Thymus (tissue), 11 donors: Measurements from ENCODE around the gene GMPR. TPM values are rescaled to one million over a fixed set of nuclear protein-coding genes. Genes with fewer than 3 reads are reported as not detected.
"Not testable (repeated sequence)": the region's sequence is repeated elsewhere in the genome, so short reads cannot be mapped to it uniquely, and the experiment has no call there.

Experiments
- DNase-seq, 9 donors: peaks; one replicate each; pipeline ENCODE4 v3.0.0-alpha.2; 2013; ENCODE audit warnings: low spot score in 9 of 9, low read depth in 6 of 9, missing footprints in 1 of 9
- H3K27ac ChIP-seq, 2 donors: one replicate each; pipeline ENCODE4 v1.5.1; 2013; ENCODE audit warnings: control low read depth in 1 of 2, low read depth in 1 of 2, low read length in 1 of 2, mild to moderate bottlenecking in 1 of 2, moderate library complexity in 1 of 2
- H3K27me3 ChIP-seq, 2 donors: one replicate each; pipeline ENCODE4 v1.5.1; 2013; ENCODE audit warnings: low read length in 1 of 2; ENCODE audit not compliant: control insufficient read depth in 2 of 2, insufficient read depth in 1 of 2
- H3K36me3 ChIP-seq, 2 donors: one replicate each; pipeline ENCODE4 v1.5.1; 2013; ENCODE audit warnings: low read length in 1 of 2, mild to moderate bottlenecking in 1 of 2, moderate library complexity in 1 of 2; ENCODE audit not compliant: control insufficient read depth in 2 of 2, insufficient read depth in 2 of 2
- H3K4me1 ChIP-seq, 2 donors: one replicate each; pipeline ENCODE4 v1.5.1; 2013; ENCODE audit warnings: low read length in 2 of 2; ENCODE audit not compliant: control insufficient read depth in 2 of 2, insufficient read depth in 2 of 2
- H3K4me3 ChIP-seq, 2 donors: one replicate each; pipeline ENCODE4 v1.5.1; 2013; ENCODE audit warnings: low read length in 2 of 2, control low read depth in 1 of 2, mild to moderate bottlenecking in 1 of 2
- H3K9me3 ChIP-seq, 2 donors: one replicate each; pipeline ENCODE4 v1.5.1; 2013; ENCODE audit warnings: low read length in 1 of 2, mild to moderate bottlenecking in 1 of 2; ENCODE audit not compliant: control insufficient read depth in 2 of 2, insufficient read depth in 1 of 2
- WGBS: extraction: QIAGEN DNeasy Blood & Tissue Kit; methylation state at CpG from one replicate; pipeline ENCODE4 v1.1.7; 2013; 5-methylcytosine and 5-hydroxymethylcytosine counted together
- polyA plus RNA-seq: library from polyadenylated mRNA; stranded (reverse); fragments of 200-250 nt; gene quantifications from one replicate; pipeline ENCODE4 v1.2.3, GENCODE V29; 2013
- total RNA-seq: library from RNA; stranded (reverse); fragments of 120-200 nt; gene quantifications from one replicate; pipeline ENCODE4 v1.2.4, GENCODE V29; 2013
- donor health status: healthy.

Gene GMPR
- total and polyA plus RNA-seq, 2 donors, result 4.1 to 17.2 TPM

DNA sequence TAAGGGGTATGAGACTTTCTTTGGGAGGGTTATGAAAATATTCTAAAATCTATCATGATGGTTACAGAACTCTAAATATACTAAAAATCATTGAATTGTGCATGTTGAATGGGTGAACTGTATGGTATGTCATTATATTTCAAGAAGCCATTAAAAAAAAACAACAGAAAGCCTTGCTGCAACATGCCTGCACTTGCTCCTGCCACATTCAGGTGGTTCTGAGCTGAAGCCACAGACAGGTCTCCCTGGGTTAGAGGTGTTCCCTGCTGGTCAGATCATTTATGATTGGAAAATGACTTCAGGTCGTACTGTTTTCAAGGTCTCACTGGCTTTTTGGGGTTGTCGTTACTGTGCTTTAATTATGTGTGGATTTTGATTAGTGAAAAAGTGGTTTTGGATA is 13.3 kb downstream of the GMPR start:
- Histone ChIP-seq H3K4me1 (no peaks in the 10 kb centered on the region), H3K4me3 (no peak overlapping the region), H3K9me3 (no peaks in the 10 kb centered on the region), H3K27me3 (no peaks in the 10 kb centered on the region), H3K36me3 (no peaks in the 10 kb centered on the region), H3K27ac (no peak overlapping the region)
- DNase-seq, result no peak
- WGBS, result 94% methylated on average over 2 of the region's 2 CpGs

DNA sequence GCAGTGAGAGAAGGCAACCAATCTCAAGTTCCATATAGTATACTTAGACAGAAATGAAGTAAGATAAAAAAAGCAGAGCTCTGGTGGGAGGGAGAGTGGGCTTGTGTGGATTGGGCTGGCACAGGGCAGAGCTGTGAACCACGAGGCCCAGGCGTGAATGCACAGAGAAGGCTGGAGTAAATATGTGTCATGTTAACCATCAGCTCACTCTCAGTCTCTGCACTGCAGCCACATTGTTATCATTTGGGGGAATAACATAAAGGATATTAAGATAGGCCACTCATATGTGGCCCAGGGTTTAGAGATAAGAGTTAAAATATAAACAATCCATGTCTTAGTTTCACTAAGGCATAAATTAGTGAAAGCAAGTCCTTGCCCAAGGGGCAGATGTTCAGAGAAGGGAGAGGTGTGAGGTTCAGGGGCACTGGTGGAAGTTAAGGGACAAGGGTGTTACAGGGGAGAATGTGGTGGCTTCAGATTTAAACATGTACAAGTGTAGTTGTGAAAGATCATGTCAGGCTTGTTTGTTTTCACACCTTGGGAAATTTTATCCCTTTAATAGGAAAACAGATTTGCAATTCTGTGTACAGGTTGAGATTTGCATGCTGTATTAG is 14.4 kb downstream of the GMPR start:
- Histone ChIP-seq H3K27me3 (no peaks in the 10 kb centered on the region), H3K4me1 (no peaks in the 10 kb centered on the region), H3K36me3 (no peaks in the 10 kb centered on the region), H3K9me3 (no peaks in the 10 kb centered on the region), H3K27ac (no peak overlapping the region), H3K4me3 (no peak overlapping the region)
- no peak for DNase-seq
- WGBS, result 92% methylated on average over 2 of the region's 2 CpGs

DNA sequence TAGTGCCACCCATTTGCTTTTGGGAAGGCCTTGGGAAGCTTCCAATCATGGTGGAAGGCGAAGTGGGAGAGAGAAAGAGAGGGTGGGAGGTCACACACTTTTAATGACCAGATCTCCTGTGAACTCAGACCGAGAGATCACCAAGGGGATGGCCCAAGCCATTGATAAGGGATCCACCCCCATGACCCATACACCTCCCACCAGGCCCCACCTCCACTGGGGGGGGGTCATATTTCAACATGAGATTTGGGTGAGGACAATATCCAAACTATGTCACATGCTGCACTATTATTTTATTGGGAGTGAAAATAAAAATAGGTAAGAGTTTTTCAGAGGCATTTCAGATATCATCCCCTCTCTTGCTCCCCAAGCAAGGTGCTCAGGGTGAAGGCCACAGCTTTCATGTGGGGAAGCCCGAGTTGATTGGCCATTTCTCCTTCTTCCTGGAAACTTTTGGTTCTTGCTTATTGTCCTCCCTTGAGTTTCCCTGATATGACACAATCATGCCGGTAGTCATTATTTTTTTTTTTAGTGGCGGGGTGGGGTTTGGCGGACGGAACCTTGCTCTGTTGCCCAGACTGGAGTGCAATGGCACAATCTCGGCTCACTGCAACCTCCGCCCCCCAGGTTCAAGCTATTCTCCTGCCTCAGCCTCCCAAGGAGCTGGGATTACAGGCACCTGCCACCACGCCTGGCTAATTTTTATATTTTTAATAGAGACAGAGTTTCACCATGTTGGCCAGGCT is 15.2 kb downstream of the GMPR start:
- Histone ChIP-seq H3K27ac (no peak overlapping the region), H3K4me3 (no peak overlapping the region), H3K27me3 (no peaks in the 10 kb centered on the region), H3K4me1 (no peaks in the 10 kb centered on the region), H3K9me3 (no peaks in the 10 kb centered on the region), H3K36me3 (no peaks in the 10 kb centered on the region)
- DNase-seq, result no peak
- 96% methylated on average over 10 of the region's 10 CpGs for WGBS

DNA sequence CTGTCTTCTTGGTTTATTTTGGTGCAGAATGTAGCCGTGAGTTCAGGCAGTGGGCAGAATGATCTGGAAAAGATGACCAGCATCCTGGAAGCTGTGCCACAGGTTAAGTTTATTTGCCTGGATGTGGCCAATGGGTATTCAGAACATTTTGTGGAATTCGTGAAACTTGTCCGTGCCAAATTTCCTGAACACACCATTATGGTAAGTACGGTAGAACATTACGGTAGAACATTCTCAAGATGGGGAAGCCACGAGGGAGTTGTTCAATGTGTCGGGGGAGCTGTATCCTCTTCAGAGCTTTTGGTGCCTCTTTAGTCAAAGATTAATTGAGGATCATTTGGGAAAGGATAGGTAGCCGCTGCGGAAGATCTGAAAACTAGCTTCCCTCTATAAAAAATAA is 16.1 kb downstream of the GMPR start:
- Histone ChIP-seq H3K4me1 (no peaks in the 10 kb centered on the region), H3K27ac (no peak overlapping the region), H3K9me3 (no peaks in the 10 kb centered on the region), H3K4me3 (no peak overlapping the region), H3K27me3 (no peaks in the 10 kb centered on the region), H3K36me3 (no peaks in the 10 kb centered on the region)
- WGBS, result 99% methylated on average over 9 of the region's 9 CpGs
- no peak for DNase-seq

DNA sequence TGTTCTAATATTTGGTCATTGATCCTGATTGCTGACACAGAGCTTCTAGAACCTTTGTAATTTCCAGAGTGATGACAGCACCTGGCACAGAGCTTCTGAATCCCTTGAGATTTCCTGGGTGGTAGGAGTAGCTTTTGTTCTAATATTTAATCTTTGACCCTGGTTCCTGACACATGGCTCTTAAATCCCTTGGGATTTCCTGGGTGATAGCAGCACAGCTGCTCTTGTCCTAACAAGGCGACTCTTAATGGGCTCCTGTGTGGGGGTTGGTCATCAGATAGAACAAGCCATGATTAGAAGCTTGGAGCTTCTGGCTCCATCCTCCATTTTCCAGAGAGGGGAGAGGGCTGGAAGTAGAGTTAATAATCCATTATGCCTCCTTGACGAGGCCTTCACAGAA is 18.4 kb downstream of the GMPR start:
- Histone ChIP-seq H3K27me3 (no peaks in the 10 kb centered on the region), H3K4me1 (no peaks in the 10 kb centered on the region), H3K27ac (no peak overlapping the region), H3K4me3 (no peak overlapping the region), H3K36me3 (no peaks in the 10 kb centered on the region), H3K9me3 (no peaks in the 10 kb centered on the region)
- no peak for DNase-seq
- 99% methylated on average over 2 of the region's 2 CpGs for WGBS

DNA sequence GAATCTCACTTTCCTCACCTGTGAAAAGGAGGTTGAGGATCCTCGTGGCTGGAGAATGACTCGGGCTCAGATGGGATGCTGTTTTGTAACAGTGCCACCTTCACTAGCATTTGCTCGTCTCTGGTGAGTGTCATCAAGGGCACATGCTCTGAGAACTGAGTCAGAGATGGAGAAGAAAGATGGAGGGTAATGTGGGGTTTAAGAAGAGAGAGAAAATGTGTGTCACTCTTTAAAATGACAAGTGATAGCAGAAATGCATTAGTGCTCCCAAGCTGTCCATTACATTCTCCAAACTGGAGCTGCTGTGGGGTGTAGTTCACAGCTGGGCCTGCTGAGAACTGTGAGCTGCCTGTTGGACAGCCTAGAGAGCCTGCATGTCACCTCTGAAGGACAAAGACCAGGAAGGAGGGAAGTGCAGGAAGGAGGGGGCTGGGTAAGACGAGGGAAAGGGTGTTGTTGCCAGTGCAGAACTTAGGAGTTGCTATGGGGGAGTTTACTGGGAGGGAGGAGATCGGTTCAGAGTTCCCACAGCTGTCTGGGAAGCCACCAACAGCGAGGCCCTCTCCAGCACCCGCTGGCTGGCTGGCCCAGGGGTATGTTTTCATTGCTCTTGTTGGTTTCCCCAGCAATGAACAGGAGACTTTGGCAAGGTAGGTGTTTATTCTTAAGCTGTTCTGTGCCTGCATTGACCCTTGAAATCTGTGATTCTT is 19.8 kb downstream of the GMPR start:
- no peak for DNase-seq
- WGBS, result 93% methylated on average over 7 of the region's 7 CpGs
- no peak overlapping the region for H3K27ac ChIP-seq

DNA sequence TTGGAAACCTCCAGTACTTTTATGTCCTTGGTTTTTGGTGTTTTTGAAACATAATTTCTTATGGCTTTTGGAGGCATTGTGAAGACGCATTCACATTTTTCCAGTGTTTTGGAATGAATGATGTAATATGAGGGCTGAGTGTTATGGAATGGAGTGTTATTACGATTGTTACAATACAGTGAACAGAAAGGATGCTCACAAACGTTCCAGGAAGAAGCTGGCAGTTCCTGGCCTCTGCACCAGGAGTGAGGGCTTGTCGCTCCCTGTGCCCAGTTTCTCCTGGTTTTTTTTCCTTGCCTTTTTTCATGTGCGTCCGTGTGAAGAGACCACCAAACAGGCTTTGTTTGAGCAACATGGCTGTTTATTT is 20.3 kb downstream of the GMPR start:
- no peaks in the 10 kb centered on the region for H3K9me3 ChIP-seq
- H3K4me3 ChIP-seq, result no peak overlapping the region
- no peak for DNase-seq
- no peaks in the 10 kb centered on the region for H3K36me3 ChIP-seq
- no peak overlapping the region for H3K27ac ChIP-seq
- H3K4me1 ChIP-seq, result no peaks in the 10 kb centered on the region
- H3K27me3 ChIP-seq, result no peaks in the 10 kb centered on the region
- 95% methylated on average over 6 of the region's 6 CpGs for WGBS

More for the DNA sequence above, 19.8 kb downstream of the GMPR start:
- Histone ChIP-seq H3K4me3 (no peak overlapping the region), H3K4me1 (no peaks in the 10 kb centered on the region), H3K9me3 (no peaks in the 10 kb centered on the region), H3K27me3 (no peaks in the 10 kb centered on the region), H3K36me3 (no peaks in the 10 kb centered on the region)

DNA sequence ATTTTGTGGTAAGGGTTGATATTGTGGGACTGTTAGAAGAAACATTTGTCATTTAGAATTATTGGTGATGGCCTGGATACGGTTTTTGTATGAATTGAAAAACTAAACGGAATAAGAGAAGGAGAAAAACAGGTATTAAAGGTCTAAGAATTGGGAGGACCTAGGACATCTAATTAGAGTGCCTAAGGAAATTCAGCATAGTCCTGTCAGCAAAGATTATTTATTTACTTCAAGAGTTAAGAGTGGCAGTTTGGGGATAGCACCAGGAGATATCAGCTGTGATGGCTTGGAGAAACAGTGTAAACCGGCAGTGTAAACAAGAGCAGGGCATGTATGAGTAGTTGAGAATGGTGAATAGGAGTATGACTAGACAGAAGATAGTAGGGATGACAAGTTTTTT is 21.2 kb downstream of the GMPR start:
- not testable (repeated sequence) for DNase-seq, H3K27ac ChIP-seq

DNA sequence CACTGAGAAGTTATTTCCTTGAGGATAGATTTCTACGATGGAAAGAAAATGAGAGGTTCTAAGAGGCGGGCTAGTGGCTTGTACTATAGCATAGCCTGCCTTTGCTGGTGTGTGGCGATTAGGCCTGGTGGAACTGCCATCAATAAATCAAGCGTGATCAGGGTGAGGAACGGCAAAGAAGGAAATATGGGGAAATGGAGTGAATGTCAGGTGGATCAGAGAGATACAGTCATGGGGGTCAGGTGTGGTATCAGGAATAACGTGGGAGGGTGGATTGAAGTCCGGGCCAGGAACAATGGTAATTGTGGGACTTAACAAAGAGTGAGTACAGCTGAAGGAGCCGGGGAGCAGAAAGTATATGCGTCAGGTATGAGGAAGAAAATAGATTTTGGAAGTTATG is 22.2 kb downstream of the GMPR start:
- not testable (repeated sequence) for H3K4me3 ChIP-seq, H3K36me3 ChIP-seq, H3K27me3 ChIP-seq, DNase-seq, H3K27ac ChIP-seq, H3K9me3 ChIP-seq, H3K4me1 ChIP-seq
- 90% methylated on average over 7 of the region's 9 CpGs for WGBS

More for the DNA sequence above, 21.2 kb downstream of the GMPR start:
- H3K9me3 ChIP-seq, H3K4me3 ChIP-seq, H3K27me3 ChIP-seq, H3K36me3 ChIP-seq, H3K4me1 ChIP-seq: not testable (repeated sequence)
- WGBS, result 94% methylated on average over 2 of the region's 3 CpGs
